Mucosa of gallbladder (tissue), 1 donor: ENCODE results near the gene MAST4. TPM values are rescaled to one million over a fixed set of nuclear protein-coding genes. Genes with fewer than 3 reads are reported as not detected.

ENCODE experiments used
- DNase-seq: peaks from one replicate; pipeline ENCODE4 v3.0.0-alpha.2; 2020; ENCODE audit warnings: low spot score
- total RNA-seq: library from RNA; stranded (reverse); gene quantifications from one replicate; pipeline ENCODE4 v1.2.1, GENCODE V29; 2021
- donor health status: DM: no; HTN: no; CAD: no.

The MAST4 gene
- total RNA-seq, 1 donor from 2014 or later = 30.5 TPM

DNA sequence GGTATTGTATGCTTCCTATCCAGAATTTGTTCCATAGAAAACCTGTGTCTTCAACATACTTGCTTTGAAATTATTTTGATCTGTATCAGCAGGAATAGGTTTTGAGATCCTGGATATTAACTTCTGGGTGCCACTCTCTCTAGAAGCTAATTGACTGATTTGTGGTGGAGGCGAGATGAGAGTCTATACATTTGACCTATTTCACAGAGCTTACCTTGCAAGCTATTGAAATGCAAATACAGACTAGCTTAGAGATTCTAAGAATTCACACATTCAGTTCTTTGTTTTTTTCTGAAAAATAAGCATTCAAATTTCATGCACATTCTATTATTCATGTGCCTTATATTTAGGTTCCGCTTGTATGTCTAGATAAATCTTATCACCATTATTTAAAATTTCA is 246.3 kb downstream of the MAST4 start:
- DNase-seq = no peak

DNA sequence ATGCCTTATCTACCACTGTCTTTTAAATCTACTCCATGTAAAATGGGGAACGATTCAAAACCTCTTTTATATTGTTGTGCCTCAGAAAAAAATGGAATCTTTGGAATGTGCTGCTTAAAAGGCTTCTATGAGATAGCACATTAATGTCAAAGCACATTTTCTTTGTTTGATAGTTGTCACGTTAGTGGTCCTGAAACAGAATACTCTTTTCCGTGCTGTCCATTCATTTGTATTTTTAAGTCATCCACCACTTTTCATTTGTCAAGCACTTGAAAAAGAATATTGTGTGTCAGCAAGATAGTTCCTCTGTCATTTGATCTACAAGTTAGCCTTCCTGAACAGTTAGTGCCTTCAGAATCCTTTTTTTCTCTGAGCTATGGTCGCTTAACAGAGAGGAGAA is 246.9 kb downstream of the MAST4 start:
- DNase-seq = no peak

DNA sequence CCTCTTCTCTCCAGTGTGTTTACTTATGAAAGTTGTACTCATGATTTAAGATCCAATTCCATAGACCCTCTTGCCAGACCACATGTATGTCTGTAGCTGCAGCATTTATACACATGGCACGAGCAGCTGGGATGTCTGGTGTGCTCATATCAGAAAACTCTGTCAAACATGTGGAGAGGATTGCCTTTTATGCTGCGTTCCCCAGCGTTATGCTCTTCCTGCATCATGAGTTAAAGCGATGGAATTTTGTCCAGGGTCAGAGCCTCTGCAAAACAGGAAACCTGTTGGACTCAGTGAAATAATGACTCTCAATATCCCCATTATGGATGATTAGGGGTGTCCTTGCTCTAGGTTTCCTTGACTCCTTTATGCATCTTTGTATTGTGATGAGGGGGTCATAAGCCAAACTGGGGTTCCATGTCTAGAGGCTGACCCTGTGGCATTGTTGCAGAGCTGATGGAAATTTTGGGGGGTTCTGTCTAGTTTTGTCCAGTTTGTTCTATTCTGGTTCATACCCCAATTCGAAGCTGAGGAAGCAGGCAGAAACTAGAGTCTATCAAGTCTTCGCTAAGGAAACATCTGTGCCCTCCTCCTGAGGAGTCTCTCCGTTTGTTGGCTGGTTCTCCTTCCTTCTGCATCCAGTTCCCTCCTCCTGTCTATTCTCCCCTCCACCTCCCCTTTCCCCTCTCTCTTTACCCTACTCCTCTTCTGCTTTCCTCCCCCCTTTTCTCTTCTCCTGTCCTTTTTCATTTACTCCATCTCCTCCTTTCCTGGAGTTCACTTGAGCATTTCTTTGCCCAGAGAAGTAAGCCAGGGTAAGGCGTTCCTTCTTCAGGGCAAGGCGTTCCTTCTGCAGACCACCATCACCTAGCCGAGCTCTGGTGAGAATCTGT is 252.8 kb downstream of the MAST4 start:
- no peak for DNase-seq

DNA sequence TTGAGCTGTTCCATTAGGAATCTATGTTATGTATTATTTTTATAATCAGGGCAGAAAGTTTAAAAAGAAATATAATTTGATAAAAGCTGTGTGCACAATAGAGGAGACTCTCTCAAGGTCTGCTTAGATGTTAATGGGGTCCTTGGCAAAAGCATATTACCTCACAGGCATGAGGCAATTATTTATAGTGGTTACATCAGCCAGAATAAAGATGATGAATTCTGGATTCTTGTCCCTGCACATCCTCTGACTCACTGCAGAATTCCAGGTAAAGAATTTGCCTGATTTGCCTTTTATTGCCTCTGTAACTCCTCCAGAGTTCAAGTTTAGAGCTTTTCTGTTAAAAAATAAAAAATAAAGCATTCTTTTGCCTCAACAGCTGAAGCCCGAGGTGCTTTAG is 253.6 kb downstream of the MAST4 start:
- DNase-seq = no peak

DNA sequence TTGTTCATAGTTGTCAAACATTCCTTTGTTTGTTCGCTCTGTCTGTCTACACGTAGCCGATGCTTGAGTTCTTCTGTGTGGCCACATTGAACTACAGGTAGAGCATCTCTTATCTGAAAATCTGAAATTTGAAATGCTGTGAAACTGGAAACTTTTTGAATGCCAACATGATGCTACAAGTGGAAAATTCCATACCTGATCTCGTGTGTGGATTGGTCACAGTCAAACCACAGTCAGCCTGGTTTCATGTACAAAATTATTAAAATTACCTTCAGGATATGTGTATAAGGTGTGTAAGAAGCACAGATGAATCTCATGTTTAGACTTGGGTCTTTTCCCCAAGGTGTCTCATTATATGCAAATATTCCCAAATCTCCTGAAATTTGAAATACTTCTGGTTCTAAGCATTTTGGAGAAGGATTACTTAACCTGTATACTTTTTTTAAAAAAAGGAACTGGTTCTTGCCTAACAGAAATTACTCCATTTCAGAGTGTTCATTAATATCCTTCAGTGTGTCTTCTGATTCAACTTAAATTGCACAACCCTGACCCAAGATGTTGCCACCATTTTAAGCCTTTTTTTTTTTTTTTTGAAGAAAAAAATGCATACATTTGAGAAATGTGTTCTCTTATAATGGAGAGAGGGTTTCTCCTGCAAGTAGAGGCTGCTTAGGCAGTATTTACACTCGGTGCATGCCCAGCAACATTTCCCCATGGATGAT is 254.3 kb downstream of the MAST4 start:
- DNase-seq = no peak

DNA sequence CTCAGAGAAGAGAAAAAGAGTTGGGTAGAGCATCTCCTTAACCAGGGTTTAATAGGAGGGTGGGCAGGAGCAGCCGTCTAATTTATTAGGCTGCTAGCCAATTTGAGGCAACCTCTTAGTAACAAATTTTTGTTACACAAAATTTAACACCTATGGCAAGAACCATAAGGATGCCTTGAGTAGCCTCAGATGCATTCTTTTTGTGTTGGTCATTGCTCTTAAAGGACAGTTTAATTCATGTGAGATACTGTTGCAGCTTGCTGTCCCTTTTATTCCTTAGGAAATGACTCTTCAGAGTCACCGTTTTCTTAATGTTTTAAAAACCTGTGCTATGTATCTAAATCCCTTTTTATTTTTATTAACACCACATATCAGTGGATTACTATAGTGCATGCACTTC is 255.1 kb downstream of the MAST4 start:
- no peak for DNase-seq

DNA sequence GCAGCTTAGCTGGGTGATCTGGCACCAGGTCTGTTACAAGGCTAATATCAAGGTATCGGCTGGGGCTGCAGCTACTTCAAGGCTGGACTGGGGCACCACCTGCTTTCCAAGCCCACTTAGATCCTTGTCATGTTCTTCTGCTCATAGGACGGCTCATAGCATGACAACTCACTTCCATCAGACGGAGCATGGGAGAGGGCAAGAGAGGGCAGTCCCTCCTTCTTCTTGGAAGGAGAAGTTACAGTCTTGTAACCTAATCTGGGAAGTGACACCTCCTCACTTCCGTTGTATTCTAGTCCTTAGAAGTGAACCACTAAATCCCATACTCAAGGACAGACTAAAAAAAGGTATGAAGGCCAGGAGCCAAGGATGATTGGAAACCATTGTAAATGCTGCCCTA is 258.2 kb downstream of the MAST4 start:
- DNase-seq = no peak

DNA sequence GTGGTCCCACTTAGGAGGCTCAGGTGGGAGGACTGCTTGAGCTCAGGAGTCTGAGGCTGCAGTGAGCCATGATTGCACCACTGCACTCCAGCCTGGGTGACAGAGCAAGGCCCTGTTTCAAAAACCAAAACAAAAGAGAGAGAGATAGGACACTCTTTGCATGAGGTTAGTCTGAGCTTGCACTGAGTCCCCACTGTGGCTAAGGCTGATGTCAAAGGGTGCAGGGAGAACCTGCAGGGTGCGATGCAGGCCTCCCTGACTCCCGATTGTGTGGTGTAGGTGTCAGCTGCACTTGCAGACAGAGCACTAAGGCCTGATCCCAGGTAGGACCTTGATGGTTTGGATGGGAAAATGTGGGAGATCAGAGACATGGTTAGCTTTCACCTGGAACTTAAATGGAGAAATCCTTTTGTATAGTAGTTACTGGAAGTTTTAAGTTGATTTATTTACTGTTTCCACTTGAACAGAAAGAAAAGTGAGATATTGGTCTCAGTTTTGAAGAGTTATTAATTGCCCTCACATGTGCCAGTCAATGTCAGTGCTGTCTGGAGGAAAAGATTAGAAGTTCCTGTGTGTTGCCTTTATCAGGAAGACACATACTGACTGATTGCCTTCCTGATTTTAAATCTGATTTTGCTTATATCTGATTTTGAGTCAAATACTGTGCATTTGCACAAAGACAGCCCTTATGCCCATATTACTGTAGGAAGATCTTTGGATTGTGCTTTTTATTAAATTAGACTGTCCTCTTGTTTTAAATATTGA is 260.0 kb downstream of the MAST4 start:
- no peak for DNase-seq

DNA sequence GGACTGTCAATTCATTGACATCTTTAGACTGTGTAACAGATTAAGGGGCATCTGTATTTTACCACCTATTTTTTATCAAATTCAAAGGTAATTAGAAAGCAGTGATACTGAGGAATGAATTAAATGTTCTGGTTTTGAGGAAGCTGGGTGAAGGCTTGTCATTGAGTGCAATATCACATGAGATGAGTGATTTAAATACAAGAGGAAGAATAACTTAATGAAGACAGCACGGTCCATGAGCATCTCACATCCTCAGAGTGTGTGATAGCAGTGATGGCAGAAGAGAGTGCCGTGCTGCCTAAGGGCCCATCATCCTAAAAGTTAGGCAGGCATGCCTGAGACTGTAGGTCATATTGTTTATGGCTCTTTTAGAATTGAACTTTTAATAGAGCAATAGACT is 263.3 kb downstream of the MAST4 start:
- DNase-seq = no peak

DNA sequence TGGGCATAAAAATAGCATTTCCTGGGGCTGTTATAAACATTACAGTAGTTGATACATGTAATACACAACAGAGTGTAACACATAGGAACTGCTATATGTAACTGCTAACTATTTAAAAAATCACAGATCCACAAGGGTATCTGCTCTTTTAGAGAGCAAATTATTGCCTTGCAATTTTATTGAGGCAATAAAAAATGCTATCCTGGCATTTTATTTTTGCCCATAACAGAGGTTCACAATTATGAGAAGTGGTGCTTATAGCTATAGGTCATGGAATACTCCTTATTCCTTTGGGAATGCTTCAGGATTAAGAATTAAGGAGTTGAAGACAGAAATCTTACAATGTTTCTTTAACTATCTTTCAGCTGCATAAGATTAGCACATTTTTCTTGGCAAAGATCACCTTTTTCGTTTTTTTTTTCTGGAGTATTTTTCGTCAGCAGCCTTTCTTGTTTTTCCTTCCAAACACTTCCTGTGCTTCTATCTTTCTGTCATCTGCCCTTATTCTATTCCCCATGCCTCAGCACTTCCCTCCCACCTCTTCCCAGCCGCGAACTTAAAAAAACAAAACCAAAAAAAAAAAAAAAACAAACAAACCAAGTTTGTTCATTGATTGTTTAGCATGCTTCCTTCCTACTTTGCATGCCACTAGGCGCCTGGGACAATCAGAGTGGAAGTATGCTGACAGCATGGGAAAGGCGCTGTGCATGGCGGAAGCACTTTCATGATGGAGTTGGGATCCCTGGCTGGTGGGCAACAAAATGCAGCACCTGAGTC is 264.2 kb downstream of the MAST4 start:
- no peak for DNase-seq

DNA sequence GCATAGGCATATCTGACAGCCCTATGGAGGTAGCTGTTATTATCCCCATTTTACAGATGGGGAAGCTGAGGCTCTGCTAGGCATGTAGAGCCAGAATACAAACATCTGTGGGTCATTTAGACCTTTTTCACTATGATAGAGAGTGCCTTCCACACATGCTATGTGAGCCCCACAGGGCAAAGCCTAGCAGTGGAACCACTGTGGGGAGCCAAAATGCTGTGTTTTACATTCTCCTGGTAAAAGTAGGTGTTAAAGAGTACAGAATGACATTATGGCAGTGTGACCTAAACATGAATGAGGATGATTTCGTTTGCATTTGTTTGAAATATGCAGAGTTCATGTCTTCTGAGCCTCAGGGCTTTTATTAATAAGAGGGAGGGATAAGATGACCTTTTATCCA is 265.2 kb downstream of the MAST4 start:
- DNase-seq = no peak

DNA sequence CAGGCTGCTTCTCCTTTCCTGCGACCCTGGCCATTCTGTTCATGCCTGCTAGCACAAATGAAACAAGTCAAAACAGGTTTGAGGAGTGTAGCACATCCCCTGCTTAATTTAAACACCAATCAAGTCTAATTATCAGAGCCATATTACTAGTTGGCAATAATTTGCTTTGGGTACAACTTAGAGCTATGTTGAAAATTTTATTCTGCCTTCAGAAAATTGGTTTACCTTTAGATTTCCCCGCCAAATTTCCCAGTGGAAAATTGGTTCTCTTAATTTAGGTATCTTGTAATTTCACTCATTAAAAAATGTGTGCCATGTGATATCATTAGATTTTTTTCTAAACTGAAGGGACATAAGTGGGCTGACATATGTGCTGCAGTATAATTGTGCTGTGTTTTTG is 265.8 kb downstream of the MAST4 start:
- no peak for DNase-seq

DNA sequence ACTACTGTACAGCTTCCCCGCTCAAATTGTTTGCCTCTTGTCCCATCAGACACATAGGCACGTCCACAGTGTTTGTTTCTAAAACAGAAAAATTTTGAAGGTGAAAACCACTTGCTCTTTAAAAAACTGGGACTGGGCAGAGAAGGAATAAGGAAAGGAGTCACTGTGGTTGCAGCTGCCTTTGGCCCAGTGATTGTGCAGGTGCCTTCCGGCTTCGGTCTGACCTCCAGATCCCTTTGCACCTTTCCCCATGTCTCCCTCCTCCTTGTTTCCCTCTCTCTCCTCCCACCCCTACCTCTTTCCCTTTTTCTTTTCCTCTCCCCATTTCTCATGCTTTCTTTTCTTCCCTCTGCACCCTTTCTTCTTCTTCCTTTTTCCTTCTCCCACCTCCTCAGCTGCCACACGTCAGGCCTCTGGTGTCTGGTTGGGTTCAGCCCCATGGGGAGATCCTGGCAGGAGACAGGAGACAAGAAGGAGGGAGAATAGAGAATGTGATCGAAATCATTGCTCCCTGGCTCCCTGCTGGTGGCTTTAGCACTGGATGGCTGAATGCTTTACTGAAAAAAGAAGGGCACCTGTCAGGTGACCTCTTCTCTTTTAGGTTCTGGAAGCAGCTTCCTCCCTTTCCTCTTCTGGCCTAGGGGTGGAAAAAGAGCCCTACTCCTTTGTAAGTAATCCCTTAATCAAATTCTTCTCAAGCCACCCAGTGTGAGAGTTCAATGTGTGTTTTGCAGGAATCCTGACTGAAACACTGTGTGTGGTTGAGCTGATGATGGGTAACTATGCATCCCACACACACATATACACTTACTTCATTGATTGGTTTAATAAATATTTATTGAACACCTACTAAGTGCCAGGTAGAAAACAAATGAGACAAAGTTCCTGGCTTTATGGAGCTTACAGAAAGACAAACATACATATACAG is 267.3 kb downstream of the MAST4 start:
- DNase-seq = no peak

DNA sequence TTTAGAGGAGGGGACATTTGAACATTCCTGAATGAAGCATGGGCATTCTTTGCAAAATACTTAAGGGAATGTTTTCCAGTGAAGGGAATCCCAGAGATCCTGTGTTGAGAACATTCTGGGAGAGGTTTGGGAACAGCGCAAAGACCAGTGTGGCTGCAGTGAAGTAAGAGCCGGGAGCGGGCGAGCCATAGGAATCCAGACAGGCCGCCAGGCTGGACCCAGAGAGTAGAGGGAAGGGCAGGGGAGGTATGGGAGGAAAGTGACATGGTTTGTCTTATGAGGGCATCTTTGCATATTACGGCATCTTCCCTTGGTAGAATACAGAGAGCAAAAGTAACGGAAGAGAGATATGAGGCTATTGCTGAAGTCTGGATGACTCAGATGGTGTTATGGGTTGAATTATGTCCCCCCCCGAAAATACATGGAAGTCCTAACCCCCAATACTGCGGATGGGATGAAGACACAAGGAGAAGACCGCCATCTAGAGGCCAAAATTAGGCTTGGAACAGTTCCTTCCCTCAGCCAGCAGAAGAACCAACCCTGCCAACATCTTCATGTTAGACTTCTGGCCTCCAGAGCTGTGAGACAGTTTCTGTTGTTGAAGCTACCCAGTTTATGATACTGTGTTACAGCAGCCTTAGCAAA is 268.2 kb downstream of the MAST4 start:
- DNase-seq = no peak

DNA sequence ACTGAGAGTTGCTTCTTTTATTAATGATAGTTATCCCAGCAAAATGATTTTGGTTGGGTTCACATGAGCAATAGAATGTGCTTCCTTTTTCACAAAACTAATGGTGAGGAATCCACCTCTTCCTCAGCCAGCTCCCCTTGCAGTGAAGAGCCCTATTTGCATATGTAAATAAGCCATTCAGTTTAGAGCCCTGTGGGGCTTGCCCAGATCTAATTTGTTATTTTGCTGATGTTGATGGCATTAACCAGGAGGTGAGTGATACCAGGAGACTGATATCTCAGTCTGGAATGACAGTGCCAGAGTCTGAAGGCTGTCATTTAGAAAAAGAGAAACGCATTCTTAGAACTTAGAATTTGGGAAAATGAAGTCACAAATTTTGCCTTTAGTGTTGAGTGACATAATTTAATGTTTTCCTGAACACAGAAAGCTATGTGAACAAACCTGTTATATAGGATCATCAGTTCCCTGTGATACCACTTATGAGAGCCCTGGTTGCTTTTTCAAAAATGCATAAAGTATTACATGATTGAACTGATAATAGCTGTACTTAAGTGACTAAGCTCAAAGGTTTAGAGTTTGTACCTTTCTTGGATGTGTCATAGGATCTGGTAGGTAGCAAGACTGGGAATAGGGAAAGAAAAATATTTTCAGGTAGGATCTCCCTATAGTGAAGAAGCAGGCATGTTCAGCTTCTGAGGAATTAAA is 271.6 kb downstream of the MAST4 start:
- no peak for DNase-seq

DNA sequence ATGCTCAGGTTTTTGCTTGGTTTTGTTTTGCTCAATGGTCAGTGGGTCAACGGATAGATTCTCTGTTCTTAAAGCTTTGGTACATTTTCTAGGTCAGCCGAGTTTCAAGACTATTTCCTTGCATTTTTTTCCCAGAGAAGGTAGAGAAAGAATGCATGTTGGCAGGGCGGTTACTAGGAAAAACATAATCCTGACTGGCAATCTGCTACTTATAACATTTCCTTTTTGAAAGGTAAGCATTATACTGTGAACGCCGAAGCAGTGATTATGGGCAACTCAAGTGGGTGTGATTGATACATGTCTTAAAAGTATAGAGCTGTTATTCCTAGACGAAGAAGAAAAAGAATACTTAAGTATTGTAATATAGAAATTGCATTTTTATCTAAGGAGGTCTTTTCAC is 273.2 kb downstream of the MAST4 start:
- no peak for DNase-seq

DNA sequence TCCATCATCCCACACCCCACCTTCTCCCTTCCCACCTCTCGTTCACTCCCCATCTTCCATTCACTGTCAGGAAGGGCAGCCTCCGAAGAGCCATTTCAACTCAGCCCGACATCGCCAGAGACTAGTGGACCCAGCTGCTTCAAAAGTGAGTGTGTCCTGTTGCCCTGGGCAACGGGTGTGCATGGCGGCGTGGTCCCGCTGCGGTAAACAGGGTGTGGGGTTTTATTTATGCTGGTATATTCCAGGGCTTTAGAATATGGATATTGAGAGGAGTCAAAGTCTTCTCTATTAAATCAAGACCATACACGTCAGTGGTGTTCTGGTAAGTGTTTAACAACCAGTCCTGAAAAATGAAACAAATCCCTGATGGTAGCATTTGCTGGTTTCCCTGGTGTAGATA is 274.5 kb downstream of the MAST4 start:
- no peak for DNase-seq

DNA sequence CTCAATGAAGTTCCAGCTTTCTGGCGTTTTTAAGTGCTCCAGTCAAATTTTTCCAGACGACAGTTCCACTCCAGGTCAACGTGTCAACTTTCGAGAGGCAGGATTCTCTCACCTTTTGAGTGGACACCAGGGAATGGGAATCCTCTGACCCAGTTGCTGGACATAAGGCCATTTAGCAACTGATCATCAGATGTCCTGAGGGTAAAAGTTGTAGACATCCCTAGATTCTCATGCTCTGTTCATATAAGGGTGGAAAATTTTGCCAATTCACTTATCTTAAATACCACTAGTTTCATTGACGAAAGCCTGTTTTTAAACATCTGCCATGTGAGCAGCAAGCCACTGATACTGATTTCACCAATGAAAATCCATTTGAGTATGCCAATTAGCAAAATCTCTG is 275.5 kb downstream of the MAST4 start:
- DNase-seq = no peak

DNA sequence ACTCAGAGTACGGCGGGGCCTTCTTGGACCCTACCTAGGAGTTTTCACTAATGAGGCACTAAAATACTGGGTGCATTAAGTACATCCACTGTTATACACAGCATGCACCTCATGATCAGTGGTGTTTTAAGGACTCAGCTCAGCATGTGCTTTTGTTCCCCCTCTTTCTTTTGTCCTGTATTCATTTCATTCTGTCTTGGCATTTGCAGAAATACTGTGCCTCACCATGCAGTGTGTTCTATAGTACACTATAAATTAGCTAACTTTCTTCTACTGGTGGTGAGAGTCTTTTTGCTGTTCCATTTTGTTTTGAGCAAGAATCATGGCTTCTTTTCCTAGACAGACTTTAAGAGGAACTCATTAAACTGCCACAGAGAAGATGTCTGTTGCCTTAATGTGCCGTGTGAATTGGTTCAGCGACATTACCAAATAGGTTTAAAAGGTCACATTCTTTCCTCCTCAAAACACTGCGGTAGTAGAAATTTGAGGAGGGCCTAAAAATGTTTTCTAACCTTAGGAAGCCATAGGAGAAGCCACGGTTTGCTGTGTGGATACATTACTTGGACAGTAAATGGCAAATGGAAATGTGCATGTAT is 276.6 kb downstream of the MAST4 start:
- DNase-seq = no peak
